Stomach (tissue), 4 donors: ENCODE measurements around the gene NHERF2.

Source experiments
- EP300 ChIP-seq: sonication (generic); formaldehyde crosslinking; IDR thresholded peaks from one replicate; pipeline ENCODE4 v1.6.1; 2017; ENCODE audit warnings: antibody characterized with exemption
- POLR2A ChIP-seq, 4 donors: fragments of 450-650 bp; IDR thresholded peaks; one replicate each; pipeline ENCODE4 v1.6.1; 2016; ENCODE audit warnings: antibody characterized with exemption in 4 of 4, control low read depth in 2 of 4, mild to moderate bottlenecking in 1 of 4, moderate library complexity in 1 of 4
- TF ChIP-seq, protein P1 (sequence below), 7 experiments: fragments of 450-650 bp in 4 of 7; fragments of 200-600 bp in 3 of 7; sonication (generic) in 3 of 7; IDR thresholded peaks; one replicate each; pipeline ENCODE4 v1.5.1; 2016 to 2019; ENCODE audit warnings: antibody characterized with exemption in 7 of 7, control low read depth in 2 of 7, mild to moderate bottlenecking in 1 of 7

DNA sequence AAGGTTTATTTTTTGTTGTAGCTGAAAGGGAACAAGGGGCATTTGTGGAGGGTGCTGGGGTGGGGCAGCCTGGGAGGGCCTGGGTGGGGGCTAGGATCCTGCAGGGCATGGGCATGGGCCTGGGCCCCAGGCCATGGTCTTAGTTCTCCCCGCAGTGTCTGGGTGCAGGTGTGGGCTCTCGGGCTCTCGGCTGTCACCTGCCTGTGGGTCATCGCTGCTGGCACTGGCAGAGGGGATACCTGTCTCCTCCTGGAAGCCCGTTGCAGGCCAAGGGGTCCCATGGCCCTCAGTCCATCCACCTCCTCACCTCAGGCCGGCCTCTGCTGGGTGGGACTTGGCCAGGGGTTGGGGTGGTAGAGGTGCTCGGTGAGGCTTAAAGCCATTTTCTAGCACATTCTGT, 51.4 kb downstream of the NHERF2 start:
- no peak for TF ChIP-seq EP300
- TF ChIP-seq, protein P1, sequence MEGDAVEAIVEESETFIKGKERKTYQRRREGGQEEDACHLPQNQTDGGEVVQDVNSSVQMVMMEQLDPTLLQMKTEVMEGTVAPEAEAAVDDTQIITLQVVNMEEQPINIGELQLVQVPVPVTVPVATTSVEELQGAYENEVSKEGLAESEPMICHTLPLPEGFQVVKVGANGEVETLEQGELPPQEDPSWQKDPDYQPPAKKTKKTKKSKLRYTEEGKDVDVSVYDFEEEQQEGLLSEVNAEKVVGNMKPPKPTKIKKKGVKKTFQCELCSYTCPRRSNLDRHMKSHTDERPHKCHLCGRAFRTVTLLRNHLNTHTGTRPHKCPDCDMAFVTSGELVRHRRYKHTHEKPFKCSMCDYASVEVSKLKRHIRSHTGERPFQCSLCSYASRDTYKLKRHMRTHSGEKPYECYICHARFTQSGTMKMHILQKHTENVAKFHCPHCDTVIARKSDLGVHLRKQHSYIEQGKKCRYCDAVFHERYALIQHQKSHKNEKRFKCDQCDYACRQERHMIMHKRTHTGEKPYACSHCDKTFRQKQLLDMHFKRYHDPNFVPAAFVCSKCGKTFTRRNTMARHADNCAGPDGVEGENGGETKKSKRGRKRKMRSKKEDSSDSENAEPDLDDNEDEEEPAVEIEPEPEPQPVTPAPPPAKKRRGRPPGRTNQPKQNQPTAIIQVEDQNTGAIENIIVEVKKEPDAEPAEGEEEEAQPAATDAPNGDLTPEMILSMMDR (IDR thresholded peaks at IDR 0.05) = no peak
- no peak for TF ChIP-seq POLR2A (IDR thresholded peaks at IDR 0.05)
